ENCODE results near the gene RTL9.
"Not testable (repeated sequence)": the region's sequence is repeated elsewhere in the genome, so short reads cannot be mapped to it uniquely, and the experiment has no call there.

- TF ChIP-seq POLR2A, CTCF, EP300 (IDR thresholded peaks at IDR 0.05): not testable (repeated sequence)
Measured at GRCh38 chrX:110406250-110406649, 47.6 kb downstream of the RTL9 start.
